ENCODE data around the gene ATXN1.
A peak's percentile ranks its signal among the peaks of the same experiment; 100 is the strongest.

ATXN1 gene

DNA sequence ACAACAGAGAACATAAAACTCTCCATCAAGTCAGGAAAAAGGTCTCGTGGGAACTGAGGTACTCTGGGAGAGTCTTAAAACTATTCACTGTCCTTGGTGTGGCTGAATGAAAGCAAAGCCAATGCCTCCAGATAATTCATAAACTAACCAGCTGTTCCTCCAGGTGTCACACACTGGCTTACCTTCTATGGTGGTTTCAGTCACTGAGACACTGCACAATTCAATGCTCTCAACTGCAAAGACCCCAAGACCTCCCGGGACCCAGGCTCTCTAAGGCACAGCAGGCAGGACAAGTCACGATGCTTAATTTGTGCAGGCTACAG lies 422.0 kb downstream of the ATXN1 start:
- DNase-seq = no peak
- TF ChIP-seq GATA1 (IDR thresholded peaks at IDR 0.05; ENCODE audit: low read depth, low read length) (no peak), POLR2A (IDR thresholded peaks at IDR 0.05; ENCODE audit: low read length) (no peak)

DNA sequence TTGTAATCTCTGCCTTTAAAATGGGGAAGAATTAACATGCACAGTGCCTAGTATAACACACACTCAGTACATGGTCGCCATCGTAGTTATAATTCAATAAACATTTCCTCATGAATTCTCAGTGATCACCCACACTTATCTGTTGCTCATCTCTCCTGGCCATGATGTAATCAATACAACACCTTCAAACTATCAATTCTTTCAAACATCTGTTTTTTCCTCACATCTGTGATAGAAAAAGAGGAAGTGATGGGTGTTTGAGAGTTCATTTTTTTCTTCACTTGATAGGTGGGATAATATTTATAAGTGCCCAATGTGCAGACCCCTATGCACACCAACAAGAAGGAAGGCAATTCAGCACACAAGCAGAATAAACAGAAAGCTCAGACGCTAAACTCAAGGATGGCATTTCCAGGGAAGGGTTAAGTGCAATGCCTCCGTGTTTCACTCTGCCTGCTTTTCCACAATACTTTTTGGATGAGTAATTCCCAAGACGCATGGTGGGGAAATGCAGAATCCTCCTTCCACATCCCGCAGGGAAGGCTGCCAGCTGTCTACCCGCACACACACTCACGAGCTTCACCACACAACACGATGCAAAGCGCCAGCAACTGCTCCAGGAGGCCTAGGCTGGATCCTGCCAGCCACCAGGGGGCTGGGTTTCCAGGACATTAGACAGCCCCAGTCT lies 422.5 kb downstream of the ATXN1 start:
- DNase-seq = peak in 1 of 2 experiments; percentile 23
- TF ChIP-seq GATA1 (IDR thresholded peaks at IDR 0.05; ENCODE audit: low read depth, low read length) (no peak), POLR2A (IDR thresholded peaks at IDR 0.05; ENCODE audit: low read length) (no peak)

DNA sequence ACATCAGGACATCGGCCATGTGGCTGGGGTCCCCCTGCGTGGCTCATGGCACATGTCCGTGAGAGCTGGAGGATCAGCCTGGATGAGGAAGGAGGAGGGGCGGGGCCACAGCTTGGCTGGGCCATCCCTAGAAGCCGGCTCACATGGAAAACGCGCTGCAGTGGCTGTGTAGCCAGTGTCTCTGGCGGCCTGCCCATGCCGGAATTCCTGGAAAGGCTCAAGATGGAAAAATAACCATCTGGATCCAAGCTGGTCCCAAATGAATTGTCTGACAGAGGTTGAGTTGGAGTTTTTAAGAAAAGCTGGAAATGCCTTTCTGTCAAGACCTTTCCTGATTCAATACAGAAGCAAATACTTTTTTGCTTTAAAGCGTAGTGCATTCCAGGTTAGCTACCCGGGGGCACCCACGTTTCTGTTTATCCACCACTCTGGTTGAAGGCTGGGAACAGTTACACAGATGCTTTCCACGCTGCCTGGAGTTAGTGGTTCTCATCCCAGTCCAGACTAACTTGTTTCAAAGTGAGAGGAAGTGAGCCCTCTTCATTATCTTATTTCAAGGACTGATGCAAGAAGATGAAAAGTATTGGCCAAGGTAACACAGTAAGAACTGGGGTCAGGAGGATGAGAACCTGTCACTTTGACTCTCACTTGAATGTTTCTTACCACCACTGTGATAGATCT lies 423.8 kb downstream of the ATXN1 start:
- TF ChIP-seq POLR2A (IDR thresholded peaks at IDR 0.05; ENCODE audit: low read length) (no peak), GATA1 (IDR thresholded peaks at IDR 0.05; ENCODE audit: low read depth, low read length) (no peak)
- DNase-seq = peak in 1 of 2 experiments; percentile 35

DNA sequence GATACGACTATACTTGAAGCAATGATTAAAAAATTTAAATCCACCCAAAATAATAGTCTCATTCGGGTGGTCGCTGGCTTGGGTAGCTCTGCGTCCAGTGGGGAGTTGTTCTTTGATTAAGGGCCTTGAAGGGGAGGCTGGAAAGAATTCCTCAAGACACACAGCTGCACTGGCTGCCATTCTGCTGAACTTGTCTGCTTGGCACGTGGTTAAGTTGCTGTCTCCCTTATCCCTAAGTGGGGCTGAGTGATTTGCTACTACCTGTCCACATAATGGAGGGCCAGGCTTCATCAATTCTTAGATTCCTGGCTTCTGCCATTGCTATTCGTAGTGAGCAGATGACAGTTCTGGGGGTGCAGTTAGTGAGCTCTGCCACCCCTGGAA lies 424.4 kb downstream of the ATXN1 start:
- DNase-seq = no peak
- no peak for TF ChIP-seq GATA1 (IDR thresholded peaks at IDR 0.05; ENCODE audit: low read depth, low read length)
- TF ChIP-seq POLR2A (IDR thresholded peaks at IDR 0.05; ENCODE audit: low read length) = no peak

DNA sequence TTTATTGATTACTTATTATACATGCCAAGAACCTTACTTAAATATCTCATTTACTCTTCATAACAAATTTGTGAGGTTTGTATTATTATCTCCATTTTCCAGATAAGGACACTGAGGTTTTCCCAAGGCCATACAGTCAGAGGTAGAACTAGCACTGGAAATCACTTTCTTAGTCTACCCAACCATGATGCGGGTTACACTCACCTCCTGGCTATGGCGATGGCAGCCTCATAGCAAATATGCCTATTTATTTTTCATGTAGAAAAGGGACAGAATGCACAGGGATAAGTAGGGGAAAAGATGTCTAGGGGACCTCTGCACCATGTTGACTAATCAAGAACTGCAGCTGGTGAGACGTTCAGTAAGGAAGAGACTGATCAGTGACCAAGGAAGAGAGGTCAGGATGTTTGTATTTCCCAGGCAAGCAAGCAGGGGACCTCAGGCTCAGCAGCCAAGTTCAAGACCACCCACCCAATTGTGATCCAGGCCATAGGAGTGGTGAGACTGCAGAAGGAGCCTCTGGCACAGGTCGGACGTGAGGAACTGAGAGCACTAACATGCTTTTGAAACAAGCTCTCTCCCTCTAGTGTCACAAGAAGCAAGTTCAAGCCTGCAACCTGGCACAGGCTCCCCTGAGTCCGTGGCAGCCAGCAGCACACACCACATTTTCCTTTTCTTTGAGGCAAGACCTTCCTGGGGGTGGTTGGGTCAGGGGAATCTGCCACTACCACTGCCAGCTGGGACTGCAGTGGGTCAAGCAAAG lies 425.0 kb downstream of the ATXN1 start:
- no peak for DNase-seq
- TF ChIP-seq POLR2A (IDR thresholded peaks at IDR 0.05; ENCODE audit: low read length) (no peak), GATA1 (IDR thresholded peaks at IDR 0.05; ENCODE audit: low read depth, low read length) (no peak)

DNA sequence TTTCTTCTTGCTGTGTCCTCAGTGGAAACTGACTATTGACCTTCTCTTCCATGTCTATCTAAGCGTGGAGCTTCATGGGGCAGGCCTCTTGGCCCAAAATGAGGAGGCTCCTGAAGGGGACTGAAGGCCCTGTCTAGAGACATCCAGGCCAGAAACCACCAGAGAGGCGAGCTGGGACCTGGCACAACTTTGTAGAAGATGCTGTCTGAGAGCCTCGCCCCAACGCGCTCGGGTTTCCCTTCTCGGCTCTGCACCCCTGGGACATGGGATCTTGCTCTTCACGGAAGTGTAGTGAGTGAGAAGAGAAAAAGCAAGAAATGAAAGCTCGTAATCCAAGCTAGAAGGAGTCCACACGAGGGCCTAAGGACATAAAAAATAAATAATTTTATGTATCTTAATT lies 426.1 kb downstream of the ATXN1 start:
- no peak for TF ChIP-seq GATA1 (IDR thresholded peaks at IDR 0.05; ENCODE audit: low read depth, low read length)
- no peak for TF ChIP-seq POLR2A (IDR thresholded peaks at IDR 0.05; ENCODE audit: low read length)
- no peak for DNase-seq

DNA sequence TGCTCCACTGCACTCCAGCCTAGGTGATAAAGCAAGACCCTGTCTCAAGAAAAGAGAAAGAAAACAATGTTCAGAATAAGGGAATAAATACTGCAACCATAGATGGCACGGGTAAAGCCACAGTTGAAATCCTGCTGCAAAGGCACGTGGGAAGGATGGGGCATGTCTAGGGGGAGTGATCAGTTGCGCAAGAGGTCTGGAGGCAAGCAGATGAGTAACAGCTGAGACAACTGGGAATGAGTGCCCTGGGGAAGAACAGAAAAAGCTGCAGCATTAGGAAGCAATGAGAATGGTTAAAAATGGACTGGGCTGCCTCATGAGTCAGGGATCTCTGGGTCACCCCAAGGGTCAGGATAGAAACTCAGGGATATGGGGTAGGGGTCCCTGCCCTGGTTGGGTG lies 426.6 kb downstream of the ATXN1 start:
- peak in 1 of 2 experiments; percentile 23 for DNase-seq
- TF ChIP-seq POLR2A (IDR thresholded peaks at IDR 0.05; ENCODE audit: low read length) (no peak), GATA1 (IDR thresholded peaks at IDR 0.05; ENCODE audit: low read depth, low read length) (no peak)

DNA sequence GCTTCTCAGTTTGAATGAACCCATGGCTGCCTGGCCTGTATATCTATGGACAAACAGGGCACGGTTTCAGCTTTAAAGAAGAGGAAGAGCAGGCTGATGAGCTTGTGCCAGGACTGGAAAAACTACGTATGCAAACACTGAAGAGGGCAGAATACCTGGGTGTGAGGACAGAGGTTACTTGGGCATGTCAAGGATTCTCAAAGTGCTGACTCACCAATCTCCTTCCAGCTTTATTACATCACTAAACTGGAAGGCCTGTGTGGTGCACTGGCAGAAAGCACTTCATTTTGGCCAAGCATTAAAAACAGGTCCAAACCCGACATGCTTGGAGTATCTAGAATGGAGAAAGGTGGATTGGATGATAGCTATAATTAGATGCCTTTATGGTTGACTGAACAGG lies 427.7 kb downstream of the ATXN1 start:
- TF ChIP-seq POLR2A (IDR thresholded peaks at IDR 0.05; ENCODE audit: low read length) (no peak), GATA1 (IDR thresholded peaks at IDR 0.05; ENCODE audit: low read depth, low read length) (no peak)
- DNase-seq = peak; percentile 11 to 64

DNA sequence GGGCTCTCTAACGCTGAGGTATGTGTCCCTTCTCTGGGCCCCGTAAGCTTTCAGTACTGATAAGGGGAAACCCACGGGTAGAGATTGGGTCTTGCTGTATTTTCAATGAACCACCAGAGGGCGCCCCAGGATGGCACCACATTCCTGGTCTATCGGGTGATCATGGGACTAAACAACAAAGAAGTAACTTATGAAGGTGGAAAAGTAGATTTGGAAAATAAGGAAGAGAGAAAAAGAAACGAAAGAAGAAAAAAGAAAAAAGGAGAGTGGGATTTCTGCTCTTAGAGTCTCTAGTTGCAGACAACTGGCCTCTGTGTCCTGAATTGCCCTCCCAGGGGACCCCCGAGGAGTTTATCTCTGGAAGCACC lies 429.1 kb downstream of the ATXN1 start:
- DNase-seq = peak; percentile 82 to 91
- no peak for TF ChIP-seq POLR2A (IDR thresholded peaks at IDR 0.05; ENCODE audit: low read length)

DNA sequence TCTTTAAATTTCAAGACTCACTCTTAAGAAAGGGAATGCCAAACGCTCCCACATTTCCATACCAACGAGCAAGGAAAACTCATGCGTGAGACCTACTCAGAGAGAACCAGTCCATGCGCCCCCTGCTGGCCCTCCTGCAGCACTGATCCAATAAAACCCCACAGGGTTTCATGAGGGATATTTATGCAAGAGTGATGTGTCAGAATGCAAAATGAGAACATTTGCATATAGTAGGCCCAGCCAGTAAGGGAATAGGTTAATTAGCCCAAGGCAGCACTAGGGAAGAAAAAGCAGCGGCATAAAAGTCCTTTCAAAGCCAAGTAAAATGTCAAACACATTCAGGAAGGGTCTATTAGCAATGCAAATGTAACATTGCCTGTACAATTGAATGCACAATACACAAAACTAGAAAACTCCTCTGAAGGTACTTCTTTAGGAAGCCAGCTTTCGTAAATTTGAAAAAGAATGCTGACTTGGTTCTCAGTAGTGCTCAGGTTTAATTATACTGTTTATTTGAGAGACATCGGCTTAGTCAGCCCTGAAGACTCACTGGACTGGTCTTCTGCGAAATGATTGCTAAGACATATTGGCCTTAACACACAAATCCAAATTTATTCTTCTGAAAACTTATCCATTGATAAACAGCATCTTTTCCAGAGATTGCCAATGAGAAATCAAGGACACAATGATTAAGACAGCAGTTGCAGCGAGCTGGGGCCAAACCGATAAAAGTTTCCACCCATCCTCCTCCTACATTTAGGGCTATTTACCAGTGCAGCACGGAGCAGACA lies 429.7 kb downstream of the ATXN1 start:
- DNase-seq = peak; percentile 74 to 85

DNA sequence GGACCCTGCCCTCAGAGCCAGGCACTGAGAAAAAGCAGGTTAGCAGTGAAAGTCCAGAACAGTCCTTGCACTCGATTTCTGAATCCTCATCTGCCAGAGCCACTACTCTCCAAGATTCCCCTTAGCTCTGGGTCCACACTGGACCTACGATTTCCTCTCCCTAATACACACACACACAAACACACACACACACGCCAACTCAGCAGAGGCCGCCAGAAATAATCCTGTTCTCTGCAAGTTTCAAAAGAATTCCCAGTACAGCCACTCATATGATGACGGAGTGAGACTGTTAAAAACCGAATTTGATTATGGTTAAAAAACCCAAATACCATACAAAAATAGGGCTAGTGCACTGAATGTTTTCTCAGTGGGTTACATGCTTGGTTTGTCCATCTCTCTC lies 432.0 kb downstream of the ATXN1 start:
- TF ChIP-seq GATA1 (IDR thresholded peaks at IDR 0.05; ENCODE audit: low read depth, low read length) (no peak), POLR2A (IDR thresholded peaks at IDR 0.05; ENCODE audit: low read length) (no peak)
- no peak for DNase-seq

More for the DNA sequence above, 429.7 kb downstream of the ATXN1 start:
- TF ChIP-seq GATA1 (IDR thresholded peaks at IDR 0.05; ENCODE audit: low read depth, low read length) (no peak), POLR2A (IDR thresholded peaks at IDR 0.05; ENCODE audit: low read length) (no peak)

DNA sequence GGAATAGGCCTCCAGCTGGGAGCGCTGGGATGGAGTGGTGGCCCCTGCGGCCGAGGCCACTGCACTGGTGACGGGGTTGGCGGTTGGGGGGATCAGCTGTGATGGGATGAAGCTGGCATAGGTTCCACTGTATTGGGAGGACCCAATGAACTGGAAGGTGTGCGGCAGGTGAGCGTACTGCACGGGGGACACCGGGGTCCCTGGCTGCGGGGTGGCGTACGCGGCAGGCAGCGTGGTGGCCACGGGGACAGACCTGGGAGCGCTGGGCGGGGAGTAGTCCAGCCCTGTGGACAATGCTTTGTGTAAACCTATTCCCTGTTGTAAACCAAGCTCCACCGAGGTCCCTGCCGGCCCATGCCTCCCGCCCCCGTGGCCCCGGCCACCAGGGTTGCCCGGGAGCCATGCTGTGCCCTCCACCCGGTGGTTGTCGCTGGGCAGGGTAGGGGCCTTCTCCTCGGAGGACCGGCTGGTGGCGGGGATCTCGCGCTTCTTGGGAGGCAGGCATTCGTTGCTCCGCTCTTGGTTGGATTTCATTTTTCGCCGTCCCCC lies 433.4 kb downstream of the ATXN1 start:
- DNase-seq = no peak
- TF ChIP-seq GATA1 (IDR thresholded peaks at IDR 0.05; ENCODE audit: low read depth, low read length) = no peak
- no peak for TF ChIP-seq POLR2A (IDR thresholded peaks at IDR 0.05; ENCODE audit: low read length)

DNA sequence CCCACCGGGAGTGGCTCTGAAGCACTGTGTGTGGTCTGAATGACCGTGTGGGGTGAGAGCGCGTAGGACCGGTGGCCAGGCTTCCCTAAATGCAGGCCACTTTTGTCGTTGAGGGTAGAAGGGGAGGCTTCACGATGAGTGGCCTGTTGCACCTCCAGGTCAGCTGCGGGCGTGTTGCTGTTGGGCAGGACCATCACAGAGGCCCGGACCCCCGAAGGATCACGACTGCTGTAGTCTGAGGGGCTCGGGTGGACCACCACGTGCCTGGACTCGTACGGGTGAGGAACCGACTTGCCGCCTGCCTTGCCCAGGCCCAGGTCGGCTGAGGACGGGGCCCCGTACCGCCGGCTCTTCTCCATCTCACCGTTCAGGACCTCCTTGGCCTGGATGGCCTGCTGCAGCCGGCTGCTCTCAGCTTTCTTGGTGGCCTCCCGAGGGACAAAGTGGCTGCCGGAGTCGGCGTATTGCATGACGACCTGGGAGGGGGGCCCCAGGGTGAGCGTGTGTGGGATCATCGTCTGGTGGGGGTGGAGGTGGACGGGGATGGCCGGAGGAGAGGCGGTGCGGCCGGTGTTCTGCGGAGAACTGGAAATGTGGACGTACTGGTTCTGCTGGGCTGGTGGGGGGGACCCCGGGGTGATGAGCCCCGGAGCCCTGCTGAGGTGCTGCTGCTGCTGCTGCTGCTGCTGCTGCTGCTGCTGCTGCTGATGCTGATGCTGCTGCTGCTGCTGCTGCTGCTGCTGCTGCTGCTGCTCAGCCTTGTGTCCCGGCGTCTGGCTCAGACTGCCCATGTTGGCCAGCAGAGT lies 434.1 kb downstream of the ATXN1 start:
- DNase-seq = no peak
- no peak for TF ChIP-seq GATA1 (IDR thresholded peaks at IDR 0.05; ENCODE audit: low read depth, low read length)
- TF ChIP-seq POLR2A (IDR thresholded peaks at IDR 0.05; ENCODE audit: low read length) = no peak
